Pulmonary artery endothelial cell (primary cell): ENCODE data around the gene CRMP1. TPM values are rescaled to one million over a fixed set of nuclear protein-coding genes. Genes with fewer than 3 reads are reported as not detected.

Experiments
- DNase-seq: peaks from one replicate; pipeline ENCODE4 v3.0.0-alpha.2; 2011; ENCODE audit warnings: low read depth, low spot score
- total RNA-seq: library from RNA; depleted of rRNA; stranded (reverse); fragments of >200 nt; gene quantifications from 2 replicates; pipeline ENCODE4 v1.2.3, GENCODE V29; 2014

The CRMP1 gene
- total RNA-seq, 1 donor from 2014 or later = under 0.01 TPM

DNA sequence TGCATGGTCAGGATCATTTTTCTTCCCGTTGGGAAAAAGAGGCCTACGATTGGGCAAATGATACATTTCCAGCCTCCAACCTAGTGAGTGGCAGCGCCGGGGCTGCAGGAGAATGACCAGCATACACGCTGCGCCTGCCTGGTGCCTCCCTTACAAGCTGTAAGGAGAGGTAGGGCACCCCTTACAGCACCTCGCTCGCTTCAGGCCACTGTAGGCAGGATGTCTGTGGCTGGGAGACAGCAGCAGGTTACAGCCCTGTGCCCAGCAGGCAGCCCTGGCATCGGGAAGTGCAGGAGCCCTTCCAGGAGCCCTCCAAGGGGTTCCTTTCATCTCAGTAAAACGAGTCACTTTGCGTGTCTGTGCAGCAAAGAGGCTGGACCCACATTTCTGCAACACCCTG, 93.5 kb downstream of the CRMP1 start:
- DNase-seq = no peak

DNA sequence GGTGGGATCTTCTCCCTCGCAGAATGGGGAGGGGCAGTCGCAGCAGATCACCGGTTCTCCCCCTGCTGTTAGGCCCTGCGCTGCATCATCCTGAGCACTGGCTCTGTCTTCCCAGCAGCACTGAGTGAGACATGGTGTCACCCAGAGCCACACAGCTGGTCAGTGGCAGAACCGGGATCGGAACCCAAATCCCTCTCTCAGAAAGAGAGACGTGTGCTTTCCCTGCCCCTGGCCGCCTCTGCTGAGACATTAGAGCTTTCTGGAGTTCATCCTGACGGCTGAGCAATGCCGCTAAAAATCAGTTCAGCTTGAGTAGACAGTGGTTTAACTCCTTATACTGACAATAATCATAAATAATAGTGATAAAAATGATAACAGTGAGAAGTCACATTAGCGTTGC, 93.9 kb downstream of the CRMP1 start:
- no peak for DNase-seq

DNA sequence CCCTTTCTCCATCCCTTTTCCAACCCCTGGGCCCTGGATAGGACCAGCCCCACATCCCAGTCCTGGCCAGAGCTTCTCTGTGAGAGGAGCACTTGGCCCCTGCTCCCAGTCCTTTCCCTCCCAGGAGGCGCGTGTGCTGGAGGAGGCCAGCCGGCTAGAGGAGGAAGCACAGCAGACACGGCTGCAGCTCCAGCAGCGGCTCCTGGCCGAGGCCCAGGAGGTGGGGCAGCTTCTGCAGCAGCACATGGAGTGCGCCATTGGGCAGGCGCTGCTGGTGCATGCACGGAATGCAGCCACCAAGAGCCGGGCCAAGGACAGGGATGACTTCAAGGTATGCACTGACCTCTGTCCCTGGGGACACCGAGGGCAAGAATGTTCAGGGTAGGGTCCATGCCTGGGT, 94.4 kb downstream of the CRMP1 start:
- no peak for DNase-seq

DNA sequence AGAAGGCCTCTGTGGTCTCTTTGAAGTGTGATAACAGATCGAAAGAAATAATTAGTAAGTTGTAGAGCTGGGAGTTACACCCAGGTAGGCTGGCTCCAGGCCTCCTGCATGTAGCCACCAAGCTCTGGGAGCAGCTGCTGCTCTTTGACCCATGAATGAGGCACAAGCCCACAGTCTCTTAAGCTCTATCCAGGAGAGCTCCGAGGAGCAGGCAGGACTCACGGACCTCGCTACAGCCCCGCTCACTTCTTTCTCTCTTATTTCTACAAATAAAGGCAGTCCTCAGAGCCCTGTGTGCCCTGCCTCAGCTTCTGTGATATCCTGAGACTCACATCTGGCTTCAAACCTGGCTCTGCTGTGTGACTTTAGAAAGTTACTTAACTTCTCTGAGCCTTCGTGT, 95.0 kb downstream of the CRMP1 start:
- DNase-seq = no peak

DNA sequence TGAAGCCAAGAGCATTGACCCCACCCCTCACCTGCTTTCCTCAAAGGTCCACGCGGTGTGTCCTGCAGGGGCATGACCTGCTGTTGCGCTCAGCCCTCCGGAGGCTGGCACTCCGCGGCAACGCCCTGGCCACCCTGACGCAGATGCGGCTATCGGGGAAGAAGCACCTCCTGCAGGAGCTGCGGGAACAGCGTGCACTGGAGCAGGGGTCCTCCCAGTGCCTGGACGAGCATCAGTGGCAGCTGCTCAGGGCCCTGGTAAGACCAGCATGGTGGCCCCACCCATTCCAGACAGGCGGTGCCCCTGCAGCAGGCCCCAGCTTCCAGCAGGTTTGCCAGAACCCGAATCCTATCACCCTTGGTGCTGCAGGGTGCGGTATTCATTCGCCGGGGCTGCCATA, 95.9 kb downstream of the CRMP1 start:
- DNase-seq = no peak

DNA sequence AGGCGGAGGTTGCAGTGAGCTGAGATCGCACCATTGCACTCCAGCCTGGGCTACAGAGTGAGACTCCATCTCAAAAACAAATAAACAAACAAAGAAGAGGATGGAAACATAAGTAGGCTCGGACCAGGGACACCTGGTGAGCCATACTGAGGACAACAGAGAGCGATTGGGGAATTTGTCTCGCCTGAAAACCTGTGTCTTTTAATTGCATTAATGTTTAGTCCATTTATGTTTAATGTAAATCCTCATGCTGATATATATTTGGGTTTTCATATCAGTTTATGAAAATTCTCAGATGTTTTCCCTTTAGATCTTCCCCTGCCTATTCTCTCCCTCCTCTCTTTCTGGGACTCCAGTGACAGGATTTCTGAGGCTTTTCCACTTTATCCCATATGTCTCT, 97.3 kb downstream of the CRMP1 start:
- no peak for DNase-seq

DNA sequence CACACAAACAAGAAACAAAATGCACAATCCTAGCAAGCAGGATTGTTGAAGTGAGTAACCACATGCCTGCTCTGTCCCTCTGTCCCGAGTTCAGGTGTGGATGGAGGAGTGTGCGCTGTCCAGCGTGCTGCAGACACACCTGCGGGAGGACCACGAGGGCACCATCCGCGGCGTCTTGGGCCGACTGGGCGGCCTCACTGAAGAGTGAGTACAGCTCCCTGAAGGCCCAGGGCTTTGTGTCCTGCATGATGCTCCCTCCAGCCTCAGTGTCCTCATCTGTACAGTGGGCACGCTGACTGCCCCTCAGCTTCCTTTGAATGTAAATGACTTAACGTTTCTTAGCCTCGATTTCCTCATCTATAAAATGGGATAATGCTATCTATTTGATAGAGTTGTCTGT, 99.4 kb downstream of the CRMP1 start:
- no peak for DNase-seq

DNA sequence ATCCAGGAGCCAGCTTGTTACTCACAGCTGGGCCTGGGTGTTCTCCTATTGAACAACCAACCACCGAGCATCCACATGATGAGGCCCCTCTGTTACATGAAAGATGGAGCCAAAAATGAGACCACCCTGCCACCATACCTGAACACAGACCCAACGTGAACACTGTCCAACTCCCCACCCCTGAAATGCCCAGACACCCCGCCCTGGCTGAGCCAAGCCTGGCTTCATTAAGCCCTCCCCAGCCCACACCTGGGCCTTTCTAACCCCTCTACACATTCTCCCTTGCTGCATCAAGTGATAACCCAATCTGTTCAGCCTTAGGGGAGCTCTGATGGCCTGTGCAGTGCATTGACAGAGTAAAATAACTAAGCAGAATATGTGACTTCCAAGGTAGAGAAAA, 101.2 kb downstream of the CRMP1 start:
- DNase-seq = no peak

DNA sequence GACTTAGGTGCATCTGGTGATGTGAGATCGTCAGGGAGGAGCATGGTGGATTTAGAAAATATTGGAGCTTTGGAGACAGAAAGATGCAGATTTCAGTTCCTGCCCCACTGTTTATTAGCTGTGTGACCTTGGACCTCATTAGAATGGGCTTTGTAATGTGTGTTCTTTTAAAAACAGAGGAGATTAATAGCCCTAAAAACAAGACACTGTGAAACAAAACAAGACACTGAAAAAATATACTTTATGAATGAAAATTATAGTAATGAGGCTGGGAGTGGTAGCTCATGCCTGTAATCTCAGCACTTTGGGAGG, 102.4 kb downstream of the CRMP1 start:
- DNase-seq = no peak

DNA sequence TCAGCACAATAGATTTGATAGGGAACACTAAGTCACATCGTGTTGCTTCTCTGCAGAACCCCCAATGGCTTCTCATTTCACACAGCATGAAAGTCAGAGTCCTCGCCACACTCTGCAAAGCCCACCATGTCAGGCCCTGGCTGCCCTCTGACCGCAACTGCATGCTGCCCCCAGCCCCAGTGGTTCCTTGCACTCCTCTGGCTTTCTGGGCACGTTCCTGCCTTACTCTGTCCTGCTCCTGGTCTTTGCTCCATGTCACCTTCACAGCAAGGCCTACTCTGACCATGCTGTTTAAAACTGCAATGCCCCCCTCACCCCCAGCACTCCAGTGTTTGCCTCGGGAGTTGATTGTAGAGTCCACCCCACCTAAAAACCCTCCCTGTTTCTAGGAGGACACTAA, 103.7 kb downstream of the CRMP1 start:
- no peak for DNase-seq

DNA sequence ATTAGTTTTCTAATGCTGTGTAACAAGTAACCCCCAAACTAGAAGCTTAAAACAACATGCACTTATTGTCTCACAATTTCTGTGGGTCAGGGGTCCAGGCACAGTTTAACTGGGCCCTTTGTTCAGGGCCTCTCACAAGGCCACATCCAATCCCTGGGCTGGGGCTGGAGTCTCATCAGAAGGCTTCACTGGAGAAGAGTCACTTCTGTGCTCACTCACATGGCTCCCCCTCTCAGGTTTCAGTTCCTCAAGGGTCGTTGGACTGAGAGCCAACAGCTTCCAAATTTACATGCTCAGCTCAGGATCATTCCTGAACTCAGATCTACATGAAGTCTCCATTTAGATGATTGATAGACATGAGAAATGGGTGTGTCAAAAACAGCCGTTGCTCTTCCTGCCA, 104.7 kb downstream of the CRMP1 start:
- no peak for DNase-seq

DNA sequence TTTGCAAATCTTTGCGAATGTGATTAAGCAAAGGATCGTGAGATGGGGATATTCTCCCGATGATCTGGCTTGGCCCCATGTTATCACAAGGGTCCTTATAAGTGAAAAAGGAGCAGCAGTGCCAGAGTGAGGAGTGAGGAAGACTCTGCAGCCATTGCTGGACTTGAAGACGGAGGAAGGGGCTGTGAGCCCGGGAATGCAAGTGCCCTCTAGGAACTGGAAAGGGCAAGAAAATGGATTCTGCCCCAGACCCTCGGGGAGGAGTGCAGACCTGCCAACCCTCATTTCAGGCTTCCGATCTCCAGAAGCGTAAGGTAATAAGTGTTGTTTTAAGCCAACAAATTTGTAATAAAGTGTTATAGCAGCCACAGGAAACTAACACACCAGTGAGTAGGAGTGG, 105.6 kb downstream of the CRMP1 start:
- DNase-seq = no peak

DNA sequence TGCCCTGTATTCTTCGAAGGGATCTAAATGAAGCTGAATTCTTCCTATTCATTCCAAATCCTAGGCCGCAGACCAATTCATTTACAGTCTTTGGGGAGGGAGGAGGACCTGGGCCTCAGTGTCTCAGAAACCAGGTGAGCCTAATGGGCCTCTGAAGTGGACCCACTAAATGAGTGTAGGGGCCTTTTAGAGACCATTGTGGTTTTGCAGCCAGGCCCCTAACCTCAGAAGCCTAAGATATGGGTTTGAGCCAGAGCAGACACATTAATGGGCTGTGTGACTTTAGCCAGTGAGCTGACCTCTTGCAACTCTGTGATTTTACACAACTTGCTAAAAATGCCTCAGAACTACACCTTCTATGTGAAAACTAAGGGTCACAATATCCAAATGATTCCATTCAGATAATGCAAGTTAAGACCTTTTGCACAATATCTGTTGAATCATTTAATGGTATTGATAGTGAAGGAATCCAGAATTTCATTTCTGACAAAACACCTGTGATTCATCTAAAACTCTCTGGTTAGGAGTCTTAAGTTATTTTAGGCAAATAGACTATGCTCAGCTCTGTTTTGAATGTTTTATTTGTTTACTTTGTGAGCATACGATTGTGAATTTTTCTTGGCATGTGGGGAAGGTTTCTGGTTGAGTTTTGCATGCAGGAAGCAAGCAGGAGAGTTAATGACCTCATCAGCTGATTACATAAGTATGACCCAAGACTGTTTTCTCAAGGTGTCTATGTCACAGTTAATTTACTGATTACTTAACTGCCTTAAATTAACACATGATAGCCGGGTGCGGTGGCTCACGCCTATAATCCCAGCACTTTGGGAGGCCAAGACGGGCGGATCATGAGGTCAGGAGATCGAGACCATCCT, 106.8 kb downstream of the CRMP1 start:
- no peak for DNase-seq

DNA sequence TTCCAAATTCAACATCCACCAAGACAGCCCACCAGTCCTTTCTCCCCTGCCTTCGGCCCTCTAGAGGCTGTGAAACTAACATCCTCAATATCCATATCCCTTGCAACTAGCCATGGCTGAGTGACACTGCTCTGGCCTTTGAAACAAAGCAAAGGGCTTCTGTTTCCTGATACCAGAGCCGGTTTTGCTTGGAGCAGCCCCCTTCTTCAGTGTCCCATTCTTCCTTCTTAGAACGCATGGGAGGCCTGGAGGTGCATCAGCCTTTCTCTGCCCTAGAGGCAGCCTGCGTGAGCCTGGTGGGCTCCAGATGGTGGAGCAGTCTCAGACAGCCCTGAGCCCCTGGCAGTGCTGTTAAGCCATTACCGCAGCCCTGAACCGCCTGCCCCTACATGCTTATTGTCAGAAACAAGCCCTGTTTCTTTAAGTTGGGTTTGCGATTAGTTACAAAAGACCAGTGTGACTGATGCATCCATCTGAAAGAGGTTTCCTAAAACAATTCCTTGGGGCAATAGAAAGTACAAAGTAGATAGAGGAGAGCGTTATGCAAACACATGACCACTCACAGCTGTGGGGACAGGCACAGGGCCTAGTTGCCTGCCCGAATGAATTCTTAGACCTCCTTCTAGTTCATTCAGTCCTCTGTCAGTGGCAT, 107.8 kb downstream of the CRMP1 start:
- no peak for DNase-seq

DNA sequence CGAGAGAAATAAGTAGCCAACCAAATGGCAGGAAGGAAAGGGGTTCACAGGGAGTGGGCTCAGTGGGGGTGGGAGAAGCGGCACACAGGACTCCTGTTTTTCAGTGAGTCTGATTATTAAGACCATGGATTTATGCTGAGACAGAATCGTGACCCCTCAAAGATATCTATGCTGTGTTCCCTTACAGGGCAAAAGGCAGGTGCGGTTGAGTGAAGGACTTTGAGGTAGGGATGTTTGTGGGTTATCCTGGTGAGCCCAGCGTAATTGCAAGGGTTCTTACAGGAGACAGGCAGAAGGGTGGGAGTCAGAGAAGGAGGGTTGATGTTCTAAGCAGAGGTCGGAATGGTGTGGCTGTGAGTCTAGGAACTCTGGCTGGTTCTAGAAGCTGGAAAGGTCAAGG, 108.9 kb downstream of the CRMP1 start:
- no peak for DNase-seq

DNA sequence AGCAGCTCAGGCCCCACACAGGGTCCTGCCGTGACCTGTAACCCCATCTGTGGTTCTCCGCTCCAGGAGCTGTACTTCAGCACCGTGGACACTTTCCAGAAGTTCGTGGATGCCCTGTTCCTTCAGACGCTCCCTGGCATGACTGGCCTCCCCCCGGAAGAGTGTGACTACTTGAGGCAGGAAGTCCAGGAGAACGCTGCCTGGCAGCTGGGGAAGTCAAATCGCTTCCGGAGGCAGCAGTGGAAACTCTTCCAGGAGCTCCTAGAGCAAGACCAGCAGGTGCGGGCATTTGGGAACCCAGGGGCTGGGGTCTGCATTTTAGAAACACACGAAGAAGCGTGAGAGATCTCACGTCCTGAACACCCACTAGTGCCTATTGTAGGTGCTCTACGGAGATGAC, 109.4 kb downstream of the CRMP1 start:
- DNase-seq = no peak

DNA sequence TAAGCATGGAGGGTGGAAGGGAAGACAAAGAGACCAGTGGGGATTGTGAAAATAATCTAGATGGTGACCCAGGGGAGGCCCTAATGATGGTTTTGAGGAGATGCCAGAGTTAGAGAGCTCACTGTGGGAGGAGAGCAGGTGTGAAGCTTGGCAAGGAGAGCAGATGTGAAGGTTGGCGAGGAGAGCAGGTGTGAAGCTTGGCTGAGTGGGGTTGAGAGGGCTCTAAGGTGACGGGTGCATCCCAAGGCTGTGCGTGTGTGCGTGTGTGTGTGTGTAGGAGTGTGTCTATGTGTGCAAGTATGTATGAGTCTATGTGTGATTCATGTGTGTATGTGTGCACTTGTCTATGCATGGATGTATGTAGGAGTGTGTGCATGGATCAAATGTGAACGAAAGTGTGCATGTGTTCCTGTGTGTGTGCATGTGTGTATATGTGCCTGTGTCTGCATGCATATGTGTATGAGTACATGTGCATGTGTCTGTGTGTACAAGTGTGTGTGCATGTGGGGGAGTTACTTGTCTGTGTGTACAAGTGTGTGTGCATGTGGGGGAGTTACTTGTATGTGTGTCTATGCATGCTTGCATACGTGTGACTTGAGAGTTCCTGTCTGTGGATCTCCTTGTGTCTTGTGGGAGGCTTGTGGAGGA, 109.9 kb downstream of the CRMP1 start:
- no peak for DNase-seq

DNA sequence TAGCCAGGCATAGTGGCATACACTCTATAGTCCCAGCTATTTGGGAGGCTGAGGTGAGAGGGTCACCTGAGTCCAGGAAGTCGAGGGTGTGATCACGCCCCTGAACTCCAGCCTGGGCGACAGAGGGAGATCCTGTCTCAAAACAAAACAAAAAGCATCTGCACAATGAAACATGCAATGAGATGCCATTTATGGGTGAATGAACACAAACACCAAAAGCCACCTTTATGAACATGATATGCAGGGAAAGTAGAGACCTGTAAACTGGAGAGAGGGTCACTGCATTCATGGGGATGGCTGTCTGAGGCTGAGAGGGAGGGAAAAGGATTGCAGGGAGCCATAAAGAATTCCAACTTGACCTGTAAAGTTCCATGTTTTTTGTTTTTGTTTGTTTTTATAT, 111.2 kb downstream of the CRMP1 start:
- DNase-seq = no peak

DNA sequence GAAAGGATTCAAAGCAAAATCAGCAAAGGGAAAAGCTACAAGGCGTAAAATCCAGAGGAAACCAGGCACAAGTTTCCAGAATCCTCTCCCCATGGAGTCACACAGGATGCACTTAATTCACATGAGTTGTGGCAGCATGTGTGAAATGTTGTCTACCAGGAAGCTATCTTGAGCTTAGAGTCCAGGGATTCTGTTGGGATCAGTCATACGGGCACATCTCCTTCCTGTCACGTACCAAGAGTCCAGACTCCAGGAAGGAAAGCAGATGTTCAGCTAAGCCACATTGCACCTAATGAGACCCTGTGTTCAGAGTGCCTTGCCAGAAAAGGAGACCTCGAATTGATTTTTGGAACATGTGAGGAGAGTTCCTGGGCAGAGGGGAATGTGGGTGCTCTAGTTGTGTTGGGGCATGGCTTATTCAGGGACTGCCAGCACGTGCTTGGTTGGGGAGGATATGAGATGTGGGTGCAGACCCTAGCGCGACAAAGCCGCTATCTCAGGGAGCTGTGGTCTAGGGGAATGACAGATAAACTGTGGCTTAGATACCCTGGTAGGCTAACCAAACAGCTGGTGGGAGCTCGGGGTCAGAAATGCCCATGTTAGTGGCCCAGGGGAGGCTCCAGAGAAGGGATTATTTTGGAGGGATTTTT, 111.9 kb downstream of the CRMP1 start:
- no peak for DNase-seq

DNA sequence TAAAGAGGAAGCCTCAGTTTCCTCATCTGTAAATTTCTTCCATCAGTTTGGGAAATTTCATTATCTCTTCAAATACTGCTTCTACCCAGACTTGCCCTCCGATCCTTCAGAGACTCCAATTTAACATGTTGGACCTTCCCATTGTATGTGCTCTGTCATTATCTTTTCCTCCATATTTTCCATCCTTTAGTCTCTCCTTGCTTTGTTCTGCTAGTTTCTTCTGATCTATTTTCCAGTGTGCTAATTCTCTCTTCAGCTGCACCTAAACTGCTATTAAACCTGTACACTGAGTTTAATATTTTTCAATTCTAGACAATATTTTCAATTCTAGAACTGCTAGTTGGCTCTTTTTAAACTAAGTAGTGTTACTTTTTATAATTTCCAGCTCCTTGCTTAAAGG, 116.4 kb downstream of the CRMP1 start:
- DNase-seq = no peak

DNA sequence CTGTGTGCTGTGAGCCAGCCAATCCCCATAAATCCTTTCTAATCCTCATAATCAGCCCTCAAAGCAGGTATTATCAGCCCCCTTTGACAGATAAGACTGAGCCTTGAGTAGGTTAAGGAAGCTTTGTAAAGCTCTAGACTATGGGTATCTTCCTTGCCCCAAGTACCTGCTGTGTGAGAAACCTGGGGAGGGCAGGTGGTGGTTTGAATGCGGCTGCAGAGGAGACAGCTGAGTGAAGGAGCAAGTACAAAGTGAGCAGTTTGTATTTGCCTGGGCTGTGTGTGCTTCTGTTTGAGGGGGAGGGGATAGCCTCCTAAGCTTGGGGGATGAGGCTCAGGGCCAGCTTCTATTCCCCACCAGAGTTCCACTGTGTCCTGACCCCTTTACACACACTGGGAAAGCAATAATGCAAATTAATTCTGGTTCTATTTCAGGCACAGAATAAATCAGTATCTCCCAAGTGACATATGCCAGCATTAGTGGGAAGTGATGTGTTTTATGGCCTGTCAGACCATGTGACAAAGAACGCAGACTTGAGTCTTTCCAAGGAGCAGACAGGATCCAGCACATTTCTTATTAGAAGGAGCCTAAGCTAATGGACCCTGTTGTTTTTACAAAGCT, 118.4 kb downstream of the CRMP1 start:
- DNase-seq = no peak

DNA sequence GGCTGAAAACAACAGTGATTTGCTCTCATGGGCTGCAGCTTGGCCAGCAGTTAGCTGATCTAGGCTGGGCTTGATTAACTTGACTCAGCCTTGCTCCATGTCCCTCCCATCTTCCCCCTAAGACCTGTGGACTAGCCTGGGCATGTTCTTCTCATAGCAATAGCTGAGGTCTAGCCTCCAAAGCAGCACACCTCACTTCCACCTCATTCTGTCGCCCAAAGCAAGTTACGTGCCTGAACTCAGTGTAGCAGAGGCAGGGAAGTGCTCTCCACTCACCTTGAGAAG, 119.7 kb downstream of the CRMP1 start:
- no peak for DNase-seq
